Mesendoderm (in vitro differentiated cells): ENCODE measurements around the gene PIK3AP1.

ENCODE experiments used
- DNase-seq: peaks from one replicate; pipeline ENCODE4 v3.0.0; 2013
- H2AK5ac ChIP-seq: 2 replicates; pipeline ENCODE4 v1.6.1; 2013; ENCODE audit warnings: low read length, inconsistent platforms
- H2BK120ac ChIP-seq: 2 replicates; pipeline ENCODE4 v1.6.1; 2013; ENCODE audit warnings: low read depth, mild to moderate bottlenecking, low read length, moderate library complexity, mixed read lengths
- H2BK15ac ChIP-seq: replicated peaks from 2 replicates; pipeline ENCODE4 v1.6.1; 2013; ENCODE audit warnings: low read depth, mild to moderate bottlenecking, moderate library complexity
- H2BK5ac ChIP-seq: 2 replicates; pipeline ENCODE4 v1.6.1; 2013; ENCODE audit warnings: low read length, inconsistent platforms
- H3K18ac ChIP-seq: 2 replicates; pipeline ENCODE4 v1.6.1; 2013; ENCODE audit warnings: mild to moderate bottlenecking, low read length, mixed read lengths
- H3K23ac ChIP-seq: one replicate; pipeline ENCODE4 v1.6.1; 2013; ENCODE audit warnings: low read length
- H3K27ac ChIP-seq: 2 replicates; pipeline ENCODE4 v1.5.1; 2013; ENCODE audit warnings: low read depth, mild to moderate bottlenecking, inconsistent platforms, low read length, moderate library complexity
- H3K27me3 ChIP-seq: 2 replicates; pipeline ENCODE4 v1.6.1; 2013; ENCODE audit warnings: low read length, control low read depth, mild to moderate bottlenecking, inconsistent platforms; ENCODE audit not compliant: insufficient read depth, poor library complexity
- H3K36me3 ChIP-seq: 2 replicates; pipeline ENCODE4 v1.6.1; 2013; ENCODE audit warnings: low read length, inconsistent platforms; ENCODE audit not compliant: control insufficient read depth, insufficient read depth
- H3K4ac ChIP-seq: one replicate; pipeline ENCODE4 v1.6.1; 2013; ENCODE audit warnings: low read depth, mild to moderate bottlenecking, low read length, moderate library complexity
- H3K4me1 ChIP-seq: 2 replicates; pipeline ENCODE4 v1.6.1; 2013; ENCODE audit warnings: low read depth, low read length, inconsistent platforms; ENCODE audit not compliant: control insufficient read depth
- H3K4me2 ChIP-seq: 2 replicates; pipeline ENCODE4 v1.6.1; 2013; ENCODE audit warnings: low read length
- H3K4me3 ChIP-seq: 2 replicates; pipeline ENCODE4 v1.5.1; 2013; ENCODE audit warnings: mild to moderate bottlenecking, low read length
- H3K56ac ChIP-seq: one replicate; pipeline ENCODE4 v1.6.1; 2013; ENCODE audit warnings: low read length
- H3K79me1 ChIP-seq: 2 replicates; pipeline ENCODE4 v1.6.1; 2013; ENCODE audit warnings: low read length, inconsistent platforms
- H3K79me2 ChIP-seq: 2 replicates; pipeline ENCODE4 v1.6.1; 2013; ENCODE audit warnings: mild to moderate bottlenecking, low read length; ENCODE audit not compliant: control insufficient read depth, insufficient read depth
- H3K9ac ChIP-seq: 2 replicates; pipeline ENCODE4 v1.6.1; 2013; ENCODE audit warnings: low read length, inconsistent platforms
- H4K5ac ChIP-seq: one replicate; pipeline ENCODE4 v1.6.1; 2013; ENCODE audit warnings: low read length
- H4K8ac ChIP-seq: one replicate; pipeline ENCODE4 v1.6.1; 2013; ENCODE audit warnings: low read depth, mild to moderate bottlenecking, control low read depth, low read length, moderate library complexity
- WGBS: extraction: QIAGEN DNeasy Blood & Tissue Kit; methylation state at CpG from one replicate; pipeline ENCODE4 v1.1.7; 2013; ENCODE audit warnings: low lambda C conversion rate, missing lambda C conversion rate; ENCODE audit not compliant: insufficient coverage; ENCODE audit errors: extremely low coverage; 5-methylcytosine and 5-hydroxymethylcytosine counted together

Gene PIK3AP1

GRCh38 chr10:96708456-96708855 lies 11.9 kb downstream of the PIK3AP1 start:
- no peak for DNase-seq

GRCh38 chr10:96706331-96706853 lies 13.9 kb downstream of the PIK3AP1 start:
- no peak overlapping the region for H3K23ac ChIP-seq
- no peak overlapping the region for H2BK5ac ChIP-seq
- H3K79me2 ChIP-seq = no peaks in the 10 kb centered on the region
- H3K4ac ChIP-seq = no peak overlapping the region
- no peak overlapping the region for H2BK15ac ChIP-seq
- H3K18ac ChIP-seq = no peak overlapping the region
- H3K4me1 ChIP-seq = no peaks in the 10 kb centered on the region
- no peaks in the 10 kb centered on the region for H3K27me3 ChIP-seq
- no peak overlapping the region for H3K27ac ChIP-seq
- H2AK5ac ChIP-seq = no peak overlapping the region
- no peak for DNase-seq
- H3K4me2 ChIP-seq = no peak overlapping the region
- no peak overlapping the region for H3K56ac ChIP-seq
- no peak overlapping the region for H3K9ac ChIP-seq
- no peak overlapping the region for H3K4me3 ChIP-seq
- no peak overlapping the region for H2BK120ac ChIP-seq
- no peaks in the 10 kb centered on the region for H3K36me3 ChIP-seq
- no peak overlapping the region for H4K8ac ChIP-seq
- no peak overlapping the region for H4K5ac ChIP-seq
- no CpG with 5 or more reads among the region's 1 CpG for WGBS
- H3K79me1 ChIP-seq = no peaks in the 10 kb centered on the region

More at GRCh38 chr10:96708456-96708855, 11.9 kb downstream of the PIK3AP1 start:
- Histone ChIP-seq H3K27me3 (no peaks in the 10 kb centered on the region), H2BK5ac (no peak overlapping the region), H3K36me3 (no peaks in the 10 kb centered on the region), H3K4me3 (no peak overlapping the region), H3K9ac (no peak overlapping the region), H2AK5ac (no peak overlapping the region), H3K4me1 (no peaks in the 10 kb centered on the region), H3K27ac (no peak overlapping the region), H2BK120ac (no peak overlapping the region), H3K79me2 (no peaks in the 10 kb centered on the region), H3K4me2 (no peak overlapping the region), H3K56ac (no peak overlapping the region), H3K23ac (no peak overlapping the region), H4K8ac (no peak overlapping the region), H4K5ac (no peak overlapping the region), H3K4ac (no peak overlapping the region), H3K18ac (no peak overlapping the region), H3K79me1 (no peaks in the 10 kb centered on the region), H2BK15ac (no peak overlapping the region)
- WGBS = no CpG with 5 or more reads among the region's 7 CpGs

- Histone ChIP-seq H3K79me2 (no peaks in the 10 kb centered on the region), H2BK5ac (no peak overlapping the region), H3K4me1 (no peaks in the 10 kb centered on the region), H4K8ac (no peak overlapping the region), H3K23ac (no peak overlapping the region), H3K9ac (no peak overlapping the region), H3K36me3 (no peaks in the 10 kb centered on the region), H4K5ac (no peak overlapping the region), H2BK15ac (no peak overlapping the region), H3K4me2 (no peak overlapping the region), H3K27ac (no peak overlapping the region), H3K56ac (no peak overlapping the region), H2AK5ac (no peak overlapping the region), H2BK120ac (no peak overlapping the region), H3K79me1 (no peaks in the 10 kb centered on the region), H3K18ac (no peak overlapping the region), H3K4me3 (no peak overlapping the region), H3K27me3 (no peaks in the 10 kb centered on the region), H3K4ac (no peak overlapping the region)
- no peak for DNase-seq
- no CpG with 5 or more reads among the region's 1 CpG for WGBS
Measured at GRCh38 chr10:96705134-96705533, 15.2 kb downstream of the PIK3AP1 start.

DNA sequence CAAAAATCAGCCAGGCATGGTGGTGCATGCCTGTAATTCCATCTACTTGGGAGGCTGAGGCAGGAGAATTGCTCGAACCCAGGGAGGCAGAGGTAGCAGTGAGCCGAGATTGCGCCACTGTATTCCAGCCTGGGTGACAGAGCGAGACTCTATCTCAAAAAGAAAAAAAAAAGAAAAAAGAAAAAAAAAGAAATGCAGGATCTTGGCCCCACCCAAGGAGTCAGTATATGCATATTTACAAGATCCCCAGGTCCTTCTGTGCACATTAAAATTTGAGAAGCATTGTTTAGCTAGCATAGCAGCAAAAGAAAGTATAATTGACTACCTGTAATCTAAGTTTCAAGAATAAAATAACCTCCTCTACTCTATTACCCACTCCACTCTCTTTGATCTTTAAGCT lies 15.8 kb downstream of the PIK3AP1 start:
- Histone ChIP-seq H3K18ac (no peak overlapping the region), H3K4me1 (no peaks in the 10 kb centered on the region), H4K5ac (no peak overlapping the region), H3K27me3 (no peaks in the 10 kb centered on the region), H3K4me2 (no peak overlapping the region), H2BK15ac (no peak overlapping the region), H3K79me2 (no peaks in the 10 kb centered on the region), H2BK120ac (no peak overlapping the region), H4K8ac (no peak overlapping the region), H3K9ac (no peak overlapping the region), H2BK5ac (no peak overlapping the region), H3K23ac (no peak overlapping the region), H2AK5ac (no peak overlapping the region), H3K56ac (no peak overlapping the region), H3K4ac (no peak overlapping the region), H3K36me3 (no peaks in the 10 kb centered on the region), H3K79me1 (no peaks in the 10 kb centered on the region), H3K27ac (no peak overlapping the region), H3K4me3 (no peak overlapping the region)
- no CpG with 5 or more reads among the region's 4 CpGs for WGBS
- no peak for DNase-seq

DNA sequence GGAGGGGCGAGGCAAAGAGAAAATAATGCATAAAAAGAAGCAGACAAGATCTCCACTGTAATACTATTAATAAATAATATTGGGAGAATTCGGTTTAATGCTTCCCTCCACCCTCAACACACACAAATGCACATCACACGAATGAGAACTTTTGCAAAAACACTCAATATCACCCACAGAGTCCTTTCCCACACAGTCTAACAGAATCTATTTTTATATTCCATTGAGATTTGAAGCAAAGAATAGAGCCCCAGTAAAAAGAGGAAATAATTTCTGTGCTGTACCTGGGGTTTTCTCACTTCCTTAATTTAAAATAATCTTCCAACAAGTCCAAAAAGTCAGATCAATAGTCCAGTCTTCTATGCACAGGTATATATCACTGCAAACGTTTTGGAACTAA lies 17.0 kb downstream of the PIK3AP1 start:
- Histone ChIP-seq H3K18ac (no peak overlapping the region), H3K4ac (no peak overlapping the region), H4K8ac (no peak overlapping the region), H3K79me1 (no peaks in the 10 kb centered on the region), H2BK120ac (no peak overlapping the region), H3K79me2 (no peaks in the 10 kb centered on the region), H2BK15ac (no peak overlapping the region), H3K36me3 (no peaks in the 10 kb centered on the region), H3K27me3 (no peaks in the 10 kb centered on the region), H3K4me1 (no peaks in the 10 kb centered on the region), H3K27ac (no peak overlapping the region), H3K4me2 (no peak overlapping the region), H2BK5ac (no peak overlapping the region), H4K5ac (no peak overlapping the region), H3K23ac (no peak overlapping the region), H3K56ac (no peak overlapping the region), H3K4me3 (no peak overlapping the region), H3K9ac (no peak overlapping the region), H2AK5ac (no peak overlapping the region)
- DNase-seq = no peak
- WGBS = no CpG with 5 or more reads among the region's 4 CpGs

DNA sequence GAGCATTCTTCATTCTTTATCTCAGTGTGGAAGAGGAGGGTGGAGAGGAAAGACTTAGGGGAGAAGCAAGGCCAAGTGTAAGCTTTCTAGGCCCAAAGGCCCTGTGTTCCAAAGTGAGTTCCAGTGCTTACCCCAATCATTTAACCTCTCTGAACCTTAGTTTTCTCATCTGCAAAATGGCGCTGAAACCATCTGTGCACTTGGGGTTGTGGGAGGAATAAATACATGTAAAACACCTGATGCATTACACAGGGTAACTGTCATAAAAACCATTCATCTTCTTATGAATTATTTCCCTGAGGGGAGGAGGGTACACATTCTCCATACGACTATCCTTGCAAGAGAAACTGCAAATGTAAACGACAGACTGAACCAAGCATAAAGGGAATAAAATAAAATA lies 19.0 kb downstream of the PIK3AP1 start:
- no peaks in the 10 kb centered on the region for H3K79me1 ChIP-seq
- no peak overlapping the region for H3K4me3 ChIP-seq
- no peaks in the 10 kb centered on the region for H3K4me1 ChIP-seq
- no peak overlapping the region for H4K5ac ChIP-seq
- no peak overlapping the region for H3K23ac ChIP-seq
- H2BK15ac ChIP-seq = no peak overlapping the region
- DNase-seq = no peak
- H3K18ac ChIP-seq = no peak overlapping the region
- H3K9ac ChIP-seq = no peak overlapping the region
- H3K27ac ChIP-seq = no peak overlapping the region
- H2BK5ac ChIP-seq = no peak overlapping the region
- no CpG with 5 or more reads among the region's 3 CpGs for WGBS
- no peak overlapping the region for H3K4me2 ChIP-seq
- H3K4ac ChIP-seq = no peak overlapping the region
- H2AK5ac ChIP-seq = no peak overlapping the region
- H3K27me3 ChIP-seq = no peaks in the 10 kb centered on the region
- no peaks in the 10 kb centered on the region for H3K79me2 ChIP-seq
- no peak overlapping the region for H3K56ac ChIP-seq
- H2BK120ac ChIP-seq = no peak overlapping the region
- no peak overlapping the region for H4K8ac ChIP-seq
- H3K36me3 ChIP-seq = no peaks in the 10 kb centered on the region
